Fibroblast of skin of back (primary cell): Measurements from ENCODE around the gene TAS2R41.
"Not testable (repeated sequence)": the region's sequence is repeated elsewhere in the genome, so short reads cannot be mapped to it uniquely, and the experiment has no call there.

Source experiments
- DNase-seq: peaks from one replicate; pipeline ENCODE4 v3.0.0-alpha.2; 2013

The TAS2R41 gene

DNA sequence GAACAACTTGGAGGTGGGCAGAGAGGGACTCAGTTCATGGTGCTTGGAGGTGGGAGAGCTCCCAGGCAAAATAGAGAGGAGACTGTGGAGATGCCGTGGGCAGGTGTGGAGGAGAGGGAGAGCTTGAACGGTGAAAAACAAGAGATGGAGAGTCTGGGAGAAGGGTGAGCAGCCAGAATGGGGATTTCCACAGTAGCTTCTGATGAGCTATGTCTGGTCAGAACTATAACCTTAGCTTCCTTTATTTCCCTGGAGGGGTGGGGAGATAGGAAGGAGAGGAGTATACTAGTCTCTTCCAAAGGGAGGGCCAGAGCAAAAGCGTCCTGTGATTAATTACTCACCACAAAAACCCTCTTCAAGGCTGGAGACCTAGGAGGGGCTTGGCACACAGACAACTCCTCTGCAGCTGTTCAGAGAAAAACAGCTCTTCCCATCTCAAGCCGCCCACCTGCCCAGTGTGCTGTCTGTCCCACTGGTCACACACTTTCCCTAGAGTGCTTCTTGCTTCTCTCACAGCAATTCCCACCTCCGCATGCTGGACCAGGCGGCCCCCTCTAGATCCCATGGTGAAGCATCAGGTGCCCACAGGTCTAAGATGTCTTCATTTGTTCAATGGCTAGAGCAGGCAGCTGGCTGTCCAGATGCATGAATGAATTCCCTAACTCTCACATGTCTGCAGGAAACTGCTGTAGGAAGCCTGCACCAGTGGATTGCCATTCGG is 41.9 kb downstream of the TAS2R41 start:
- peak; percentile 38 for DNase-seq

DNA sequence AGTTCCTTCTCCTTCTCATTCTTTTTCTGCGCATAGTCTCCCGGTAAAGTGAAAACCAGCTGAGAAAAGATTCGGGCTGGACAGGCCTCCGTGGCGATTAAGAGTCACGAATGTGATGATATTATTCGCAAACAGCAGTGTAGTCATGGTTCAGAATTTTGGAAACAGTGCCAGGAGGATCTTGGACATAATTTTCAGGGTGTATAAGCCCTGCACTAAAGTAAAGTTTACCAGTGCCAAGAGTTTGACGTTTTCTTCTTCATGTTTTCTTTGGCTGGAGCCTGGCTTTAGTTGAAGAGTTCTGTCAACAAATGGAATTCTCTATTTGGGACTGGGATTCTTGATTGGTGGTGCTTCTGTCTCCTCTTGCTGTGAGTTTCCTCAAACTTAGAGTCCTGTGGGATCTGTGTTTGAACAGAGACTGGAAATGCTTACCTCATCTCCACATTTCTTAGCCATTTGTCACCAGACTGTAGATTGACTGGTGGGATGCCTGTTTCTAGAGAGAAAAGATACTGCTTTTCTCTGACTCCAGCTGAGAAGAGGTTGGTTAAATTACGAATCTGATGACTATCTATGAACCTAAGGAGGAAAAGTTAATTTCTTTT is 44.7 kb downstream of the TAS2R41 start:
- not testable (repeated sequence) for DNase-seq
